Germinal center (tissue), 1 donor: ENCODE measurements around the gene ICOS.
A peak's percentile ranks its signal among the peaks of the same experiment; 100 is the strongest.

Experiments
- DNase-seq: peaks from one replicate; pipeline ENCODE4 v3.0.0; 2012; ENCODE audit warnings: mixed read lengths, low spot score

The ICOS gene, protein sequence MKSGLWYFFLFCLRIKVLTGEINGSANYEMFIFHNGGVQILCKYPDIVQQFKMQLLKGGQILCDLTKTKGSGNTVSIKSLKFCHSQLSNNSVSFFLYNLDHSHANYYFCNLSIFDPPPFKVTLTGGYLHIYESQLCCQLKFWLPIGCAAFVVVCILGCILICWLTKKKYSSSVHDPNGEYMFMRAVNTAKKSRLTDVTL

GRCh38 chr2:203936535-203936934, at the start of gene ICOS:
Gene ICOS, plus strand, starts transcription at chr2:203936763. Its CDS starts 52 bp downstream, at chr2:203936815.
- no peak for DNase-seq

GRCh38 chr2:203887677-203888076, 48.9 kb upstream of the ICOS start:
- no peak for DNase-seq

DNA sequence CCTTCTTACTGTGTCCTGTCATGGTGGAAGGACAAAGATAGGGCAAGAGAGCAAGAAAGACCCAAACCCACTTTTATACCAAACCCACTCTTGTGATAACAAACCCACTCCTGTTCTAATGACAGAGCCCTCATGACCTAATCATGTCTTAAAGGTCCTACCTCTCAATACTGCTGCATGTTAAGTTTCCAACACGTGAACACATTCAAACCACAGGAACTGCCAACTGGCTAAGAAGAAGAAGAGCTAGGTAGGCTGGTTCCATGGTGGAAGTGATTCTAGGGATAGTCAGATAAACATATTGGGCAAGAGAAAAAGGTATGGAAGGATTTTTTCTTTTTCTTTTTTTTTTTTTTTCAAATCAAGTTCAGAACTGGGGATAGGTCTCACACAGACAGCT, 47.0 kb upstream of the ICOS start:
- DNase-seq, result no peak

- DNase-seq, result no peak
Measured at GRCh38 chr2:203889944-203890343, 46.6 kb upstream of the ICOS start.

DNA sequence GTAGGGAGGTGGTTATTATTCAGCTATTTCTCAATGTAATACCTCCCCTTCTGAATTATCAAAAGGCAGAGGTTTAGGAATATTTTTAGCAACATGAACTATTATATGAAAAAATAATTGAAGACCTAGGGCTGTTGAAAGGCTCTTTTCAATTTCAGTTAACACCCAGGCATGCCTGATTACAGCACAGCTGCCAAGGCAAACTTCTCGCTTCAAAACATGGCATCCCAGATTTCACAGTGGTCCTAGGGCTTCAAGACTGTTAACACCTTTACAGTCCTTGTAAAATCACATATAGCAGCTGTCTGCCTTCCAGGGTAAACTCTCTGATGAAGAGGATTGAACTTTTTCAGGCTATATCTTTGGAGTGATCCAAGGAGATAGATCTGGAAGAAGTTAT, 45.8 kb upstream of the ICOS start:
- DNase-seq, result no peak

DNA sequence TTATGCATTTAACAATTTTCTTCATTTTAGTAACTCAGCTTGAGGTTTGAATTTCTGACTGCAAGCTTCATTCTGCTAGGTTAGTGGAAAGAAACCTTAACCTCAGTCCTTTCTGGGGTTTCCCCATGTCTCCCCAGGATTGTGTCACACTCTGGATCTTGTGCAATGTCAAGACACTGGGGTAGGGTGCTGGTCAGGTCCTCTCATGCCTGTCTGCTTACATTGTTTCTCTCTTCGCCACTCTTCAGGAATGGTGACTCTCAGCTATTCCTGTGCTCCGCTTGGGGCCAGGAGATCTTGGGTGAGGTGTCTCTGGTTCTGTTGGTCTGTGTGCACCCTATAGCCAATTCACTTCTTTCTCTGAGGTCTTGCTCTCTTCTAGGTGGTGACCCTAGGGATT, 45.1 kb upstream of the ICOS start:
- DNase-seq, result no peak

DNA sequence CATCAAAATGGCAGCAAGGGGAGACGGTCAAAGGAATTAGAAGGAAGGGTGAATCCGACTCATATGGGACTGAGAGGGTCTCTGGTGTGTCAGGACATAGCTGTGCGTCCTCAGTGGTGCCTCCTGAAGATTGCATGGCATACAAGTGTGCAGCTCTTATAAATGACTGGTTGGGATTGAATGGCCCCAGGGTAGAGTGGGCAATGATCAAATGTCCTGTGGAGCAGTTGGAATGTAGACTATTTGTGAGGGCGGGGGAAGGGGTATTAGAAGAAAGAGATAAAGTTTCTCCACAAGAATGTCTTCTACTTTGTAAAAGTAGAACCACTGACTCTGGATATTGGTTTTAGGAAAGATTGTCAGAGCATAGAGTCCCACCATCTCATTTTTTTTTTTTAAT, 44.4 kb upstream of the ICOS start:
- no peak for DNase-seq

- no peak for DNase-seq
Measured at GRCh38 chr2:203893401-203893800, 43.2 kb upstream of the ICOS start.

DNA sequence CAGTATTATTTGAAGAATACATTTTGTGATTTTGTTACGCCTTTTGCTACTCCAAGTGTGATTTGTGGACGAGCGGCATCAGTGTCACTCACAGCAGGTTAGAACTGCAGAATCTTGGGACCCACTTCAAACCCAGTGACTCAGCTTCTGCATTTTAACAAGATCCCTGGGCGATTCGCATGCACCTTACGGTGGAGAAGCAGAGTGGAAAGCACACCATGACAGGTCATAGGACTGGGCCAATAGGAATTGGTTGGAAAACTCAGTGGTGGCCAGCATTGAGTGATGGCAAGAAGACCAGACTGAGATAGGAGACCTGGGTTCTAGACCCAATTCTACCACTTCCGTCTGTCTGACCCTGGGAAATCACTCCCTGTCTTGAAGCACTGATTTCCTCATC, 42.7 kb upstream of the ICOS start:
- no peak for DNase-seq

- DNase-seq, result no peak
Measured at GRCh38 chr2:203894262-203894661, 42.3 kb upstream of the ICOS start.

GRCh38 chr2:203897544-203897943, 39.0 kb upstream of the ICOS start:
- DNase-seq, result peak; percentile 11

- DNase-seq, result no peak
Measured at GRCh38 chr2:203898657-203899056, 37.9 kb upstream of the ICOS start.

GRCh38 chr2:203900253-203900652, 36.3 kb upstream of the ICOS start:
- no peak for DNase-seq

GRCh38 chr2:203904022-203904421, 32.5 kb upstream of the ICOS start:
- DNase-seq, result no peak

DNA sequence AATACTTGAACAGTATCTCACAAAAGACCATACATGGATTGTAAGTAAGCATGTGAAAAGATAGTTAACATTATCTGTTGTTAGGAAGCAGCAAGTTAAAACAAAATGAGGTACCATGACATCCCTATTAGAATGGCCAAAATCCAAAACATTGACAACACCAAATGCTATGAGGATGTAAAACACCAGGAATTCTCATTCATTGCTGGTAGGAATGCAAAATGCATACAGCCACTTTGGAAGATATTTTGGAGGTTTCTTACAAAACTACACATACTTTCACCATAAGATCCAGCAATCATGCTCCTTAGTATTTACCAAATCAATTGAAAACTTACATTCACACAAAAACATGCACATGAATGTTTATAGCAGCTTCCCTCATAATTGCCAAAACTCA, 30.9 kb upstream of the ICOS start:
- no peak for DNase-seq

DNA sequence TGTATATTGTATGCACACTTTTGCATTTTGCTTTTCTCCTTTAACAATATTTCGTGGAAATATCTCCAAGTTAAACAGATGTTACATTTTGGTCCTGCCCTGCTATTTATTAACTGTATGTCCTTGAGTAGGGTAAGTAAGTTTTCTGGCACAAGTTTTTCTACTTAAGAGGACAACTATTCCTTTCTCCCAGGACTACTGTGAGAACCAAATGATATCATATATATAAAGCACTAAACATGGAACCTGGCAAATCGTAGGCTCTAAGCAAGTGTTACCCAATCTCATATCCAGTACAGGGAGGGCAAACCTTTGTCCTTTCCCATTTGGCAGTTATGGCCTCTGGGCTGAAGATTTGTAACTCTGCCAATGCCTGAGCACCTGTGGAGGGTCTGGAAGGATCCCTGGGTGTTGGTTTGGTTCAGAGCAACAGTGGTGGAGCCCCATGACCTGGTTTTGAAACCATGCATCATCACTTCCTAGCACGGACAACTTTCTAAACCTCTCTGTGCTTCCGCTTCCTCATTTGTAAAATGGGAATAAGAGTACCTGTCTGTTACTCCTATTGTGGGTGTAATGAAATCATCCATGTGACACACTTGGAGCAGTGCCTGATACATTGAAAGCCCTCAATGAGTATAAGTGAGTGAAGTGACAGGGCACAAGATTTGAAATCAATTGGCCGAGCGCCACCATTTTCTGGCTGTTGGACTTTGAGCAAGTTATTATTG, 28.3 kb upstream of the ICOS start:
- DNase-seq, result no peak

DNA sequence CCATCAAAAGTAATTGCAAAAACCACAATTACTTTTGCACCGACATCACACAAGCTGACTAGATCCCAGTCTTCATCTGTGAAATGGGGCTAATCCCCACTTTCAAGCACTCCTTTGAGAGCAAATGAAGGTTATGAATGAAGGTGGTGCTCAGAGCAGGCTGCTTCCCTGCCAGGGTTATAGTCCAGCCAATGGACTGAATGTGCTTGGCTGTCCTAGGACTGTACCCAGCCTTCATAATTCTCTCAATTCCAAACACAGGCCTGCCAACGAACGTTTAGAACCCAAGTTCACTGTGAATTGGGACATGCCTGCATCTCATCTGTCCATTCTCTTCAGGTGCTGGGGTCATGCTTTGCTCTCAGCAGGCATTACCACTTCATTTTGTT, 27.8 kb upstream of the ICOS start:
- no peak for DNase-seq

DNA sequence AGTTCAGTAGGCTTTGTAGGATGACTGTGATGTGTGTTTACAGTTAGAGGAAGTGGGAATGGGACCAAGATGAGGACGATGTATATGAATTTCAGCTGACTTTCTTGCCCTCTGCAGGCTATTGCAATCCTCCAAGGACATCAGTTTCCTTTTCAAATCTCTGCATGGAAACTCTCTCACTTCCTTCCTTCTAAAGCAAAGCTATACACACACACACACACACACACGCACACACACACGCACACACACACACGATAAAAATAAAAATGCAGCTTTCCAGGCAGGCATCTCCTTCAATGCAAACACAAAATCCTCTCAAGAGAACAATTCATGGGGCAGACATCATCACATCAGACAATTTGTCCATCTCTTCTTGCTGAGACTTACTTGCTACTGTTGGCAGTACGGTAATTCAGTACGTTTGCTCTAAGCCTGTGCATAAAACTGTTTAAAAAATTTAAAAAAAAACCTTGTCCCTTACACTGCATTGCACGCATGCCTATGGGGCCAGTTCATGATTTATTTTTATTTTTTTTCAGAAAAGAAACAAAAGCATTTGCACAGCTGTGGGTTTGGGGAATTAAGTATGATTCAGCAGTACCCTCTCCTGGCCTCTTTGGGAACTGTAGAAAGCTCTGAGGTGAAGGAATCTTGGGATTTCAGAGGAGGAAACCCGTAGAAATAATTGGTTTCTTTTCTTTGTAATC, 27.1 kb upstream of the ICOS start:
- no peak for DNase-seq

GRCh38 chr2:203909974-203910373, 26.6 kb upstream of the ICOS start:
- no peak for DNase-seq

GRCh38 chr2:203913947-203914346, 22.6 kb upstream of the ICOS start:
- DNase-seq, result no peak

GRCh38 chr2:203914546-203915182, 21.9 kb upstream of the ICOS start:
- no peak for DNase-seq

GRCh38 chr2:203915256-203915655, 21.3 kb upstream of the ICOS start:
- DNase-seq, result no peak

GRCh38 chr2:203916756-203917155, 19.8 kb upstream of the ICOS start:
- no peak for DNase-seq
